ENCODE measurements around the gene ATG2A. TPM values are rescaled to one million over a fixed set of nuclear protein-coding genes. Genes with fewer than 3 reads are reported as not detected.

ATG2A gene
- total and polyA plus RNA-seq, 9 of the 15 experiments (the other 6 are each of a cell fraction or from before 2014, with no cell fraction given): 0.25 to 45.9 (median 5.2) TPM

DNA sequence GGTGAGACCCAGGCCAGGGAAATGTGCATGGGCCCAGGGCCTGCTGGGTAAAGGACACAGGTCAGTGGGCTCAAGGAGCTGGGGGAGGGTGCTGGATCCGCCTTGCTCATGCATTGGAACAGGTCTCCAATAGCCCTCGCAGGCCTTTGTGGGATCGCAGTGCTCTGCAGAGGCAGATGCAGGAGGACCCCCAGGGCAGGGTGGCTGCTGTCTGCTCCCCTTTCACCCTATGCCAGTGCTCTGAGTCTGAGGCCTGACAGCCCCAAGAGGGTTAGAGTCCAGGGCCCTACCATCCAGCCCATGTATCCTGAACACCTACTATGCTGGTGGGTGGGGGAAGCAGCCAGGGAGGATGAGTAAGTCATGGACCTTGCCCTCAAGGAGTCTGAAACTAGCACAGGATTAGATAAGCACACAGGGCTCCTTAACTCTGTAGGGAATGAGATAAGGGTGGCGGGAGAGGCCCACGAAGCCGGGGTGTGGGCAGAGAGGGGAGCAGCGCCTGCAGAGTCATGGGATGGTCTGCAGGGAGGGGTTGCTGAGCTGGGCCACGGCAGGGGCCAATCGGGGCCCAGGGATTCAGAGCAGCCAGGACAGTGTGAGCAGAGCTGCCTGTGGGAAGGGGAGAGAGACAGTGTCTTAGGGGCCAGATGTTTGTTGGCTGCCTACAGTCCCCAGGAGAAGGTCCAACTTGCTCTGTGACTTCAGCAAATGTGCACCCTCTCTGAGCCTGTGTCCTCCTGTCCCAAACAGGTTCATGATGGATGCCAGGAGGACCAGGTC lies 28.1 kb downstream of the ATG2A start (continued):
- TF ChIP-seq POU5F1 (IDR thresholded peaks at IDR 0.05; ENCODE audit: borderline replicate concordance, low read depth, low read length, partially characterized antibody) (no peak), MAFG (tag; conservative IDR thresholded peaks at IDR 0.05) (peak; percentile 69), ZNF239 (CRISPR knock-in tag; IDR thresholded peaks at IDR 0.05) (0 out of 2 replicates have a peak, but pooled peaks have one; percentile 15), NCOR1 (IDR thresholded peaks at IDR 0.05) (peak; percentile 99), FOXP1 (CRISPR knock-in tag; IDR thresholded peaks at IDR 0.05) (0 out of 2 replicates have a peak, but pooled peaks have one; percentile 57), NBN (IDR thresholded peaks at IDR 0.05; ENCODE audit: low read depth) (peak; percentile 95), EWSR1 (IDR thresholded peaks at IDR 0.05; ENCODE audit: borderline replicate concordance, low read depth, partially characterized antibody) (no peak), SETDB1 (IDR thresholded peaks at IDR 0.05; ENCODE audit: low read length) (no peak), NFIC (IDR thresholded peaks at IDR 0.05) (peak; percentile 94), ZNF121 (CRISPR knock-in tag; conservative IDR thresholded peaks at IDR 0.05) (no peak), ZKSCAN3 (CRISPR knock-in tag; IDR thresholded peaks at IDR 0.05) (no peak), ZNF695 (CRISPR knock-in tag; IDR thresholded peaks at IDR 0.05) (no peak), NONO (IDR thresholded peaks at IDR 0.05; ENCODE audit: low read depth in 2 of 2, low read length in 1 of 2) (peak in 1 of 2 experiments; percentile 78; a peak in 1 of 4 replicates)
- TF ChIP-seq, protein P1, sequence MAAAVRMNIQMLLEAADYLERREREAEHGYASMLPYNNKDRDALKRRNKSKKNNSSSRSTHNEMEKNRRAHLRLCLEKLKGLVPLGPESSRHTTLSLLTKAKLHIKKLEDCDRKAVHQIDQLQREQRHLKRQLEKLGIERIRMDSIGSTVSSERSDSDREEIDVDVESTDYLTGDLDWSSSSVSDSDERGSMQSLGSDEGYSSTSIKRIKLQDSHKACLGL (CRISPR knock-in tag; IDR thresholded peaks at IDR 0.05; ENCODE audit: borderline replicate concordance, poor library complexity, severe bottlenecking): no peak
- TF ChIP-seq, protein P2, sequence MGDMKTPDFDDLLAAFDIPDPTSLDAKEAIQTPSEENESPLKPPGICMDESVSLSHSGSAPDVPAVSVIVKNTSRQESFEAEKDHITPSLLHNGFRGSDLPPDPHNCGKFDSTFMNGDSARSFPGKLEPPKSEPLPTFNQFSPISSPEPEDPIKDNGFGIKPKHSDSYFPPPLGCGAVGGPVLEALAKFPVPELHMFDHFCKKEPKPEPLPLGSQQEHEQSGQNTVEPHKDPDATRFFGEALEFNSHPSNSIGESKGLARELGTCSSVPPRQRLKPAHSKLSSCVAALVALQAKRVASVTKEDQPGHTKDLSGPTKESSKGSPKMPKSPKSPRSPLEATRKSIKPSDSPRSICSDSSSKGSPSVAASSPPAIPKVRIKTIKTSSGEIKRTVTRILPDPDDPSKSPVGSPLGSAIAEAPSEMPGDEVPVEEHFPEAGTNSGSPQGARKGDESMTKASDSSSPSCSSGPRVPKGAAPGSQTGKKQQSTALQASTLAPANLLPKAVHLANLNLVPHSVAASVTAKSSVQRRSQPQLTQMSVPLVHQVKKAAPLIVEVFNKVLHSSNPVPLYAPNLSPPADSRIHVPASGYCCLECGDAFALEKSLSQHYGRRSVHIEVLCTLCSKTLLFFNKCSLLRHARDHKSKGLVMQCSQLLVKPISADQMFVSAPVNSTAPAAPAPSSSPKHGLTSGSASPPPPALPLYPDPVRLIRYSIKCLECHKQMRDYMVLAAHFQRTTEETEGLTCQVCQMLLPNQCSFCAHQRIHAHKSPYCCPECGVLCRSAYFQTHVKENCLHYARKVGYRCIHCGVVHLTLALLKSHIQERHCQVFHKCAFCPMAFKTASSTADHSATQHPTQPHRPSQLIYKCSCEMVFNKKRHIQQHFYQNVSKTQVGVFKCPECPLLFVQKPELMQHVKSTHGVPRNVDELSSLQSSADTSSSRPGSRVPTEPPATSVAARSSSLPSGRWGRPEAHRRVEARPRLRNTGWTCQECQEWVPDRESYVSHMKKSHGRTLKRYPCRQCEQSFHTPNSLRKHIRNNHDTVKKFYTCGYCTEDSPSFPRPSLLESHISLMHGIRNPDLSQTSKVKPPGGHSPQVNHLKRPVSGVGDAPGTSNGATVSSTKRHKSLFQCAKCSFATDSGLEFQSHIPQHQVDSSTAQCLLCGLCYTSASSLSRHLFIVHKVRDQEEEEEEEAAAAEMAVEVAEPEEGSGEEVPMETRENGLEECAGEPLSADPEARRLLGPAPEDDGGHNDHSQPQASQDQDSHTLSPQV (IDR thresholded peaks at IDR 0.05): peak; percentile 90
- TF ChIP-seq, protein P3, sequence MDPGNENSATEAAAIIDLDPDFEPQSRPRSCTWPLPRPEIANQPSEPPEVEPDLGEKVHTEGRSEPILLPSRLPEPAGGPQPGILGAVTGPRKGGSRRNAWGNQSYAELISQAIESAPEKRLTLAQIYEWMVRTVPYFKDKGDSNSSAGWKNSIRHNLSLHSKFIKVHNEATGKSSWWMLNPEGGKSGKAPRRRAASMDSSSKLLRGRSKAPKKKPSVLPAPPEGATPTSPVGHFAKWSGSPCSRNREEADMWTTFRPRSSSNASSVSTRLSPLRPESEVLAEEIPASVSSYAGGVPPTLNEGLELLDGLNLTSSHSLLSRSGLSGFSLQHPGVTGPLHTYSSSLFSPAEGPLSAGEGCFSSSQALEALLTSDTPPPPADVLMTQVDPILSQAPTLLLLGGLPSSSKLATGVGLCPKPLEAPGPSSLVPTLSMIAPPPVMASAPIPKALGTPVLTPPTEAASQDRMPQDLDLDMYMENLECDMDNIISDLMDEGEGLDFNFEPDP (CRISPR knock-in tag; IDR thresholded peaks at IDR 0.05): no peak
- TF ChIP-seq, protein P4, sequence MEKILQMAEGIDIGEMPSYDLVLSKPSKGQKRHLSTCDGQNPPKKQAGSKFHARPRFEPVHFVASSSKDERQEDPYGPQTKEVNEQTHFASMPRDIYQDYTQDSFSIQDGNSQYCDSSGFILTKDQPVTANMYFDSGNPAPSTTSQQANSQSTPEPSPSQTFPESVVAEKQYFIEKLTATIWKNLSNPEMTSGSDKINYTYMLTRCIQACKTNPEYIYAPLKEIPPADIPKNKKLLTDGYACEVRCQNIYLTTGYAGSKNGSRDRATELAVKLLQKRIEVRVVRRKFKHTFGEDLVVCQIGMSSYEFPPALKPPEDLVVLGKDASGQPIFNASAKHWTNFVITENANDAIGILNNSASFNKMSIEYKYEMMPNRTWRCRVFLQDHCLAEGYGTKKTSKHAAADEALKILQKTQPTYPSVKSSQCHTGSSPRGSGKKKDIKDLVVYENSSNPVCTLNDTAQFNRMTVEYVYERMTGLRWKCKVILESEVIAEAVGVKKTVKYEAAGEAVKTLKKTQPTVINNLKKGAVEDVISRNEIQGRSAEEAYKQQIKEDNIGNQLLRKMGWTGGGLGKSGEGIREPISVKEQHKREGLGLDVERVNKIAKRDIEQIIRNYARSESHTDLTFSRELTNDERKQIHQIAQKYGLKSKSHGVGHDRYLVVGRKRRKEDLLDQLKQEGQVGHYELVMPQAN (IDR thresholded peaks at IDR 0.05; ENCODE audit: borderline replicate concordance): no peak
- TF ChIP-seq, protein P5, sequence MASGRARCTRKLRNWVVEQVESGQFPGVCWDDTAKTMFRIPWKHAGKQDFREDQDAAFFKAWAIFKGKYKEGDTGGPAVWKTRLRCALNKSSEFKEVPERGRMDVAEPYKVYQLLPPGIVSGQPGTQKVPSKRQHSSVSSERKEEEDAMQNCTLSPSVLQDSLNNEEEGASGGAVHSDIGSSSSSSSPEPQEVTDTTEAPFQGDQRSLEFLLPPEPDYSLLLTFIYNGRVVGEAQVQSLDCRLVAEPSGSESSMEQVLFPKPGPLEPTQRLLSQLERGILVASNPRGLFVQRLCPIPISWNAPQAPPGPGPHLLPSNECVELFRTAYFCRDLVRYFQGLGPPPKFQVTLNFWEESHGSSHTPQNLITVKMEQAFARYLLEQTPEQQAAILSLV (tag; IDR thresholded peaks at IDR 0.05): 0 out of 2 replicates have a peak, but pooled peaks have one; percentile 5

Data from K562 (cell line).